AG10803 (cell line): ENCODE measurements around the gene TECPR1.
"Not testable (repeated sequence)": the region's sequence is repeated elsewhere in the genome, so short reads cannot be mapped to it uniquely, and the experiment has no call there.

ENCODE experiments used
- DNase-seq: peaks from one replicate; pipeline ENCODE4 v3.0.0; 2010; ENCODE audit warnings: low read depth
- H3K4me3 ChIP-seq: 2 replicates; pipeline ENCODE4 v1.5.1; 2011; ENCODE audit warnings: mild to moderate bottlenecking, low read length, control low read depth
- CTCF ChIP-seq: conservative IDR thresholded peaks from 2 replicates; pipeline ENCODE4 v1.5.1; 2011; ENCODE audit warnings: mild to moderate bottlenecking, low read length, control low read depth, inconsistent platforms

TECPR1 gene

GRCh38 chr7:98225913-98226614, 26.0 kb downstream of the TECPR1 start:
- no peak for TF ChIP-seq CTCF
- DNase-seq: no peak
- no peak overlapping the region for H3K4me3 ChIP-seq

- H3K4me3 ChIP-seq: no peak overlapping the region
- TF ChIP-seq CTCF: no peak
- no peak for DNase-seq
Observed at GRCh38 chr7:98224701-98225181, 27.3 kb downstream of the TECPR1 start.

GRCh38 chr7:98223898-98224700, 27.9 kb downstream of the TECPR1 start:
- TF ChIP-seq CTCF: no peak
- H3K4me3 ChIP-seq: no peak overlapping the region
- DNase-seq: no peak

GRCh38 chr7:98223351-98223897, 28.6 kb downstream of the TECPR1 start:
- no peak overlapping the region for H3K4me3 ChIP-seq
- no peak for DNase-seq
- TF ChIP-seq CTCF: no peak

- DNase-seq: no peak
- no peak for TF ChIP-seq CTCF
- H3K4me3 ChIP-seq: no peak overlapping the region
Observed at GRCh38 chr7:98222533-98223195, 29.4 kb downstream of the TECPR1 start.

- H3K4me3 ChIP-seq: no peak overlapping the region
- no peak for DNase-seq
- TF ChIP-seq CTCF: no peak
Observed at GRCh38 chr7:98221611-98222532, 30.2 kb downstream of the TECPR1 start.

GRCh38 chr7:98219382-98219781, 32.6 kb downstream of the TECPR1 start:
- DNase-seq, H3K4me3 ChIP-seq: not testable (repeated sequence)
